Breast epithelium (tissue), 4 donors: Measurements from ENCODE around the gene TMEM220. TPM values are rescaled to one million over a fixed set of nuclear protein-coding genes. Genes with fewer than 3 reads are reported as not detected.
A peak's percentile ranks its signal among the peaks of the same experiment; 100 is the strongest.

ENCODE experiments used
- DNase-seq, 2 donors: peaks; one replicate each; pipeline ENCODE4 v3.0.0-alpha.2; 2019; ENCODE audit warnings: low spot score in 2 of 2
- H3K27ac ChIP-seq, 2 donors: fragments of 200-600 bp; sonication (generic) in 1 of 2; one replicate each; pipeline ENCODE4 v1.5.1; 2016 to 2019; ENCODE audit warnings: mild to moderate bottlenecking in 1 of 2
- H3K27me3 ChIP-seq, 2 donors: fragments of 200-600 bp; sonication (generic) in 1 of 2; one replicate each; pipeline versions ENCODE4 v1.5.1 to v1.6.0; 2017 to 2019; ENCODE audit warnings: control low read depth in 1 of 2, mild to moderate bottlenecking in 1 of 2
- H3K36me3 ChIP-seq: fragments of 200-600 bp; one replicate; pipeline ENCODE4 v1.5.1; 2019
- H3K4me1 ChIP-seq, 2 donors: fragments of 200-600 bp; sonication (generic); one replicate each; pipeline ENCODE4 v1.5.1; 2016 to 2019; ENCODE audit warnings: control low read depth in 1 of 2
- H3K4me3 ChIP-seq, 3 donors: fragments of 200-600 bp; sonication (generic); 1 replicate in 2 of 3; 2 replicates in 1 of 3; pipeline ENCODE4 v1.5.1; 2016 to 2019; ENCODE audit warnings: mild to moderate bottlenecking in 3 of 3, moderate library complexity in 2 of 3
- H3K9me3 ChIP-seq, 2 donors: fragments of 200-600 bp; sonication (generic) in 1 of 2; one replicate each; pipeline ENCODE4 v1.5.1; 2016 to 2019; ENCODE audit warnings: control low read depth in 1 of 2
- CTCF ChIP-seq, 3 donors: fragments of 450-650 bp; IDR thresholded peaks; one replicate each; pipeline ENCODE4 v1.5.1; 2016 to 2017; ENCODE audit warnings: antibody characterized with exemption in 3 of 3, mild to moderate bottlenecking in 3 of 3, moderate library complexity in 3 of 3
- POLR2A ChIP-seq: fragments of 450-650 bp; IDR thresholded peaks from one replicate; pipeline ENCODE4 v1.6.1; 2016; ENCODE audit warnings: antibody characterized with exemption, mild to moderate bottlenecking, moderate library complexity
- POLR2AphosphoS5 ChIP-seq, 3 donors: sonication (generic); formaldehyde crosslinking; IDR thresholded peaks; one replicate each; pipeline ENCODE4 v1.6.1; 2017; ENCODE audit warnings: antibody characterized with exemption in 3 of 3
- intact Hi-C: fragments of 100-400 bp; cut with DNase I; formaldehyde crosslinking; loops from one replicate; pipeline ENCODE4 v1.15.1; 2023; ENCODE audit warnings: low total_unique reads
- total RNA-seq, 3 donors: library from RNA; depleted of rRNA; stranded (reverse); fragments of >200 nt; gene quantifications; one replicate each; pipeline ENCODE4 v1.1.0, GENCODE V29; 2016

TMEM220 gene
- total RNA-seq, 3 donors from 2014 or later: 8.5 to 13.4 (median 9.5) TPM

GRCh38 chr17:10750210-10750609 lies 20.4 kb upstream of the TMEM220 start:
- no peak for DNase-seq
- TF ChIP-seq CTCF (IDR thresholded peaks at IDR 0.05) (no peak), POLR2A (no peak), POLR2AphosphoS5 (IDR thresholded peaks at IDR 0.05) (no peak)
- intact Hi-C loops: loop anchor here (5.0 kb wide), 2 partner anchors 87 to 1142 kb away; partner anchors contain the start of gene PIRT

GRCh38 chr17:10748531-10749181 lies 18.8 kb upstream of the TMEM220 start:
- Histone ChIP-seq H3K27me3 (no peaks in the 10 kb centered on the region), H3K4me1 (no peaks in the 10 kb centered on the region), H3K36me3 (no peaks in the 10 kb centered on the region), H3K9me3 (no peaks in the 10 kb centered on the region), H3K4me3 (no peak overlapping the region), H3K27ac (no peak overlapping the region)
- DNase-seq: no peak
- intact Hi-C loops: no loop called here
- TF ChIP-seq POLR2A (no peak), CTCF (IDR thresholded peaks at IDR 0.05) (no peak), POLR2AphosphoS5 (IDR thresholded peaks at IDR 0.05) (no peak)

More at GRCh38 chr17:10750210-10750609, 20.4 kb upstream of the TMEM220 start:
- no peak overlapping the region for H3K4me3 ChIP-seq
- H3K36me3 ChIP-seq: no peaks in the 10 kb centered on the region
- no peaks in the 10 kb centered on the region for H3K27me3 ChIP-seq
- no peaks in the 10 kb centered on the region for H3K4me1 ChIP-seq
- no peaks in the 10 kb centered on the region for H3K9me3 ChIP-seq
- no peak overlapping the region for H3K27ac ChIP-seq

GRCh38 chr17:10745231-10745630 lies 15.4 kb upstream of the TMEM220 start:
- H3K4me1 ChIP-seq: no peaks in the 10 kb centered on the region
- no peaks in the 10 kb centered on the region for H3K27me3 ChIP-seq
- H3K27ac ChIP-seq: peak overlapping the region in 1 of 2 donors; percentile 40
- TF ChIP-seq CTCF (IDR thresholded peaks at IDR 0.05): no peak
- DNase-seq: peak in 1 of 2 donors; percentile 7
- no peak overlapping the region for H3K4me3 ChIP-seq
- intact Hi-C loops: no loop called here
- no peaks in the 10 kb centered on the region for H3K9me3 ChIP-seq
- H3K36me3 ChIP-seq: no peaks in the 10 kb centered on the region

GRCh38 chr17:10744501-10745000 lies 14.7 kb upstream of the TMEM220 start:
- no peak for DNase-seq
- no peaks in the 10 kb centered on the region for H3K36me3 ChIP-seq
- no peak for TF ChIP-seq CTCF (IDR thresholded peaks at IDR 0.05)
- TF ChIP-seq POLR2AphosphoS5 (IDR thresholded peaks at IDR 0.05): no peak
- TF ChIP-seq POLR2A: no peak
- no peak overlapping the region for H3K4me3 ChIP-seq
- peak overlapping the region in 1 of 2 donors; percentile 40 for H3K27ac ChIP-seq
- no peaks in the 10 kb centered on the region for H3K9me3 ChIP-seq
- intact Hi-C loops: no loop called here
- no peaks in the 10 kb centered on the region for H3K4me1 ChIP-seq
- no peaks in the 10 kb centered on the region for H3K27me3 ChIP-seq

- no peaks in the 10 kb centered on the region for H3K36me3 ChIP-seq
- intact Hi-C loops: no loop called here
- H3K4me1 ChIP-seq: no peaks in the 10 kb centered on the region
Observed at GRCh38 chr17:10743316-10744009, 13.6 kb upstream of the TMEM220 start.

More at GRCh38 chr17:10743316-10744009, 13.6 kb upstream of the TMEM220 start:
- Histone ChIP-seq H3K9me3 (no peaks in the 10 kb centered on the region), H3K27me3 (no peaks in the 10 kb centered on the region), H3K4me3 (no peak overlapping the region), H3K27ac (peak overlapping the region; percentile 78 to 80)
- no peak for DNase-seq
- TF ChIP-seq CTCF (IDR thresholded peaks at IDR 0.05) (no peak), POLR2AphosphoS5 (IDR thresholded peaks at IDR 0.05) (no peak), POLR2A (no peak)
